Stimulated activated CD4-positive, alpha-beta T cell treated with anti-CD3 and anti-CD28 coated beads, TNF-alpha, amount 100 ng/mL, for 1 hour (primary cell): ENCODE results near the gene OR2Z1.

Experiments
- DNase-seq, 3 donors: peaks; one replicate each; pipeline ENCODE4 v3.0.0-alpha.2; 2020; ENCODE audit warnings: low read depth in 3 of 3, low spot score in 1 of 3

OR2Z1 gene, protein sequence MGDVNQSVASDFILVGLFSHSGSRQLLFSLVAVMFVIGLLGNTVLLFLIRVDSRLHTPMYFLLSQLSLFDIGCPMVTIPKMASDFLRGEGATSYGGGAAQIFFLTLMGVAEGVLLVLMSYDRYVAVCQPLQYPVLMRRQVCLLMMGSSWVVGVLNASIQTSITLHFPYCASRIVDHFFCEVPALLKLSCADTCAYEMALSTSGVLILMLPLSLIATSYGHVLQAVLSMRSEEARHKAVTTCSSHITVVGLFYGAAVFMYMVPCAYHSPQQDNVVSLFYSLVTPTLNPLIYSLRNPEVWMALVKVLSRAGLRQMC

DNA sequence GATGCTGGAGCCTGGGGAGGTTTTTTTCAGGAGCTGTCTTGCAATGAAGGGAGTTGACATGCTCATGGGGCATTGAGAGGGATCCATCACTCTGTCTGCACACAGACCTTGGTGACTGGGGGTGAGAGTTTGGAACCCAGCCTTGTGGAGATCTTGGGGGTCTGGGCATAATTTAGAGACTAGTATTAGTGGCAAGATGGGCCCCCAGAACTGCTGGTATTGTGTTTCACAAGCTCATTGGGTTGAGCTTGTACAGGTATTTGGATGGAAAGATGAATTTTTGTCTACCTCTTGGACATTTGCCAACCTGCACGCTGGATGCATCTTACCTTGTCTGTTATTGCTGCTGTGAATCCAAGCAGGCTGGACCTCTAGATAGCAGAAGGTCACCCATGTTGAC lies at the start of gene OR2Z1:
OR2Z1 (plus strand) TSS at position 301 of the 400 bp plus-strand sequence. CDS start 9,395 bp downstream, outside the sequence.
- DNase-seq: no peak

DNA sequence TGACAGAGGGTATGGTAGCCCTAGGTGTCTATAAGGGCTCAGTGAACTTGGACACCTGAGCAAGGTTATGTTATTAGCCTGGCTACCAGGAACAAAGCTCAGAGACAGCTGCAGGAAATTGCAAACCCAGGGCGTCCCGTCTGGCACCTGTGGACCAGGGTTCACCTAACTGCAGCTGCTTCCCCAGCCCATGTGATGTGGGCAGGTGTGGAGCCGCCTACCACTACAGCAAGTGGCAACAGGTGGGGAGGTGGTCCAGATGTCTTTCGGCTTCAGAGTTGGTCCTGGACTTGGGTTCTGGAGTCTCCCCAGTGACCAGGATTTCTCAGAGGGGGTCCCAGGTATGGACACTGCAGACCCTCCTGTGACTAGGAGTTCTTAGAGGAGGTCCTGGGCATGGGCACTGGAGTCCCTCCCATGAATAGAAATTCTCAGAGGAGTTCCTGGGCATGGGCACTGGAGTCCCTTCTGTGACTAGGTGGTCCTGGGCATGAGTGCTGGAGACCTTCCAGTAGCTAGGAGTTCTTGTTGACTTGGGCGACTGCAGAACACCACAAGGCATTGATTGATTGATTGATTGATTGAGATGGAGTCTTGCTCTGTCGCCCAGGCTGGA lies 48.0 kb upstream of the OR2Z1 start:
- DNase-seq: no peak

DNA sequence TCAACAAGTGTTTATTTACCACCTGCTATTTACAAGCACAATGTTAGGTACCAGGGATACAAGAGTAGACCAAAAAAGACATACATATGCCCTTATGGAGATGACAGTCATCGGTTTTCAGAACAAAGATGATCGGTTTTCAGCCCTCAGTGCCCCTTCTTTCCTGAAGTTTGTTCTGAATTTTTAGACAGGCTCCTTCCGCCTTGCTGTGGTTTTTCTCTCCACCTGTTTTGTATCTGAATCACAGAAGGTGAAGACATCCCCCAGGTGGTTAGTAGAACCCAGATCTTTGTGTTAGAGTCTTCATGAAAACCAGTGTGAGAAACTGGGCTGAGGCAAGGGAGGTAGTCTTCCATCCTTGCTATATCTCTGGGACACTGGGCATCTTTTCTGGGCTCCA lies 46.4 kb upstream of the OR2Z1 start:
- DNase-seq: no peak

DNA sequence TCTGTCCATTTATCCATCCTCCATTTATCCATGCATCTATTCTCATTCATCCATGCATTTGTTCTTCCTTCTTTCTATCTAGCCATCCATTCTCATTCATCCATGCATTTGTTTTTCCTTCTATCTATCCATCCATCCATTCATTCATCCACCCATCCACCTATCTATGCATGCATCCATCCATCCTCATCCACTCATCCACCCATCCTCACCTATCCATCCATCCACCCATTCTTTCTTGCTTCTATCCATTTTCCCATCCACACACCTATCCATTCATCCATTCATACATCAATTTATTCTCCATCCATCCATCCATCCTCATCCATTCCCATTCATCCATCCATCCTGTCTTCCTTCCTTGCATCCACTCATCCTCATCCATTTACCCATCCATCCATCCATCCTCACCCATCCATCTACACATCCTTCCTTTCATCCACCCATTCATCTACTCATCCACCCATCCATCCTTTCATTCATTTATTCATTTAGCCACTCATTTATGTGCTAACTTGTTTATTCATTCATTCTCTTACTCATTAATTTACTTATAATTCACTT lies 43.1 kb upstream of the OR2Z1 start:
- no peak for DNase-seq

DNA sequence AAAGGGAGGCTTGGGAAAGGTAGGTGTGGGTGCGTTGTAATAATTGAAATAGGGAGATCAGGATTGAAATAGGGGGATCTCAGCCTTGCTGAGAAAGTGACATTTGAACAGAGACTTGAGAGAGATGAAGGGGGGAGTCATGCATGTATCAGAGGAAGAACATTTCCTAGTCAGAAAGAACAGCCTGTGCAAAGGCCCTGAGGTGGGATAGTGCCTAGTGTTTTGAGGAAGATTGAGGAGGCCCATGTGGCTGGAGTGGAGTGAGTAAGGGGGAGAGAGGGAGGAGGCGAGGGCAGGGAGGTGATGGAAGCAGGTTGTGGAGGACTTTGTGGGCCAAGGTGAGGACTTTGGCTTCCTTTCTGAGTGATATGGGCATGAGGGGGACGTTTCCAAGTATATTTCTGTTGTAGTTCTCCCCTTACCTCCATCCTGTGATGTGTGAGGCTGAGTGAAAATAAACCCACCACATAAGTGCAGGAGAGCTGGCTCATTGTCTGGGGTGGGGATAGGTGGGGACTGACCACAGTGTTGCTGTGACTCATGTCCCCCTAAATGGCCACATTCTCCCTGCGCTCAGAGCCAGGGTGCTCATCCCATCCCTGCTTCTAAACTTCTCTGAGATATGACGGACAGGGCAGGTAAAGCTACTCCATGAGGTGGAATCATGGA lies 40.6 kb upstream of the OR2Z1 start:
- DNase-seq: no peak

DNA sequence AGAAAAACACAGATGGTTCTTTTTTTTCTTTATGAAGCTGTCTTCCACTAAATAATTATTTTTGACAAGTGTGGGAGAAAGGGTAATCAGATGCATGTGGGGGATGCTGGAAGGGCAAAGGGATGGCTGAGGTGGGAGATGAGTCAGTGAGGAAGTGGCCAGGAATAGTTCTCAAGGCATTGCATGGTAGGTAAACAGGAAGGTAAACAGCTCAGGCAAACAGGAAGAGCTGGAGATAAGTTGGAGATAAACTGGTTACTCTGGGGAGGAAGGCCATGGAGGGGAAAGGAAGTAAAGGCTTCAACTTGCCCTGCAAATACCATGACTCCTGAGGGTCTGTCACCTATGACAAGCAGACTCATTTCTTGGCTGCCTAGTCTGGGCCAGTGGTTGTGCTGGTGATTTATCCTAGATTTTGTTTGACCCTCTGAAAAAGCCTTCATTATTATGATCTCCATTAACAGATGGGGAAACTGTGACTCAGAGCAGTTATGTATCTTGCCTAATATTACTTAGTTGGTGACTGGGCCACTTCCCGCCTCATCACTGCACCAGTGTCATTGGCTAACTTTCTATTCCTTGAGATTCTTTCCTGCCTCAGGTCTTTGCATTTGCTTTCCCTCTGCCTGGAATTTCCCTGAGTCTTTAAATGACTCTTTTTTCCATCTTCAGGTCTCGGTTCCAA lies 39.9 kb upstream of the OR2Z1 start:
- DNase-seq: no peak

- no peak for DNase-seq
These were observed 39.0 kb upstream of the OR2Z1 start for GRCh38 chr19:8682472-8682871.

- DNase-seq: no peak
These were observed 38.5 kb upstream of the OR2Z1 start for GRCh38 chr19:8682931-8683330.

GRCh38 chr19:8684001-8684902 lies 37.2 kb upstream of the OR2Z1 start:
- no peak for DNase-seq

DNA sequence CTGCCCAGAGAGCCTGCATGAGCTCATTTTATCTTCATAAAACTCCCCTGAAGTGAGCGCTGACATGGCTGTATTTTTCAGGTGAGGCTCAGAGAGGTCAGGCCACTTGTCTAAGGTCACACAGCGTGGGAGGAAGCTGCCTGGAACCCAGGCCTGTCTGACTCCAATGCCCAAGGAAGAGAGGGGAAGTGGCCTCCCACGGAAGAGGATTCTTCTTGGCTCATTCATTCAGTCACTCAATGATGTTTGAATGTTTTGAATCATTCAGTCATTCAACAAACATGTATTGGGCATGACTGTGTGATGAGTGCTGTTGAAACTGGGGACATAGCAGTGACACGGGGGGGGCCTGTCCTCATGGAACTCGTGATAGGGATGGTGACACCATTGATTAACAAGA lies 34.9 kb upstream of the OR2Z1 start:
- DNase-seq: no peak

DNA sequence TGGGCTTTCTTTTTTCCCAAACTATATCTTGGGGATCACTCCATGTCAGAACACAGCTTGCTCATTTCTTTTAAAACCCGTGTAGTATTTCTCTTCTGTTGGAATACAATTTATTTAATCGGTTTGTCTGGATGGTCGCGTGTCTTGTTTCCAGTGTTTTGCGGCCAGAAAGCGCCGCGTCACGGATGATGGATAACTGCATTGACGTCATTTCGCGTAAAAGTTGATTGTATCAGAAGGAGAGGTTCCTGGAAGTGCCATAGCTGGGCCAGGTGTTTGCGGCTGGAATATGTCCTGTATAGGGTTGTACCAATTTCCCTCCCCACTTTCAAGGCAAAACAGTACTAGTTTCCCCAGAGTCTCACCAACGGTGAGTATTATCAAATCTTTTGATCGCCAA lies 32.5 kb upstream of the OR2Z1 start:
- no peak for DNase-seq

- DNase-seq: no peak
These were observed 30.5 kb upstream of the OR2Z1 start for GRCh38 chr19:8690753-8691539.

- DNase-seq: no peak
These were observed 25.9 kb upstream of the OR2Z1 start for GRCh38 chr19:8695501-8695900.

- no peak for DNase-seq
These were observed 25.5 kb upstream of the OR2Z1 start for GRCh38 chr19:8695911-8696310.

DNA sequence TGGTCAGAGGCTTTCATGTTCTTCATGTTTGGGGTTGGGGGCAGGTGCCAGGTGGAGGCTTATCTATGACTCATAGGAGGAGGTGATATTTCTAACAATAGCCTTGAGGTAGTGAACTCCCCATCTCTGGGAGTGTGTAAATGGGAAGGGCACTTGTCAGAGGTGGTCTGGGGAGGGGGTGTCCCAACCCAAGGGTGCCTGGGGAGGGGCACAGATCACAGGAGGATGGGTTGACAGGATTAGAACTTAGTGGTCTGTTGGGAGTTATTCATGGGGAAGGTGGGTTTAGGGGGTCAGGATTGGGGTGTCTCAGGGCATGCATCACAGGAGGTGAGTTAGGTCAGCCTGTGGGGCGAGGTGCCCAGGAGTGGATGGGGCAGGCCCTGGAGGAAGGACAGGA lies 24.4 kb upstream of the OR2Z1 start:
- no peak for DNase-seq

- no peak for DNase-seq
These were observed 23.6 kb upstream of the OR2Z1 start for GRCh38 chr19:8697671-8698432.

- no peak for DNase-seq
These were observed 22.9 kb upstream of the OR2Z1 start, which contains the start of gene ACTL9 for GRCh38 chr19:8698433-8699063. Gene ACTL9, minus strand, starts transcription at chr19:8698795. Its CDS starts 94 bp downstream, at chr19:8698701.

GRCh38 chr19:8699908-8700307 lies 21.5 kb upstream of the OR2Z1 start:
- no peak for DNase-seq
